Muscle layer of colon (tissue), 2 donors: ENCODE measurements around the gene SPAG6.

Experiments
- H3K27ac ChIP-seq: one replicate; pipeline ENCODE4 v1.7.0; 2013; ENCODE audit warnings: low read depth, mild to moderate bottlenecking, low read length, moderate library complexity
- H3K27me3 ChIP-seq, 2 donors: one replicate each; pipeline ENCODE4 v1.7.0; 2013; ENCODE audit warnings: low read length in 2 of 2, mild to moderate bottlenecking in 2 of 2; ENCODE audit not compliant: insufficient read depth in 2 of 2, control insufficient read depth in 1 of 2
- H3K36me3 ChIP-seq: one replicate; pipeline ENCODE4 v1.7.0; 2013; ENCODE audit warnings: mild to moderate bottlenecking, low read length; ENCODE audit not compliant: insufficient read depth
- H3K4me1 ChIP-seq: one replicate; pipeline ENCODE4 v1.7.0; 2013; ENCODE audit warnings: mild to moderate bottlenecking, low read length; ENCODE audit not compliant: insufficient read depth
- H3K4me3 ChIP-seq, 2 donors: one replicate each; pipeline ENCODE4 v1.7.0; 2013; ENCODE audit warnings: low read length in 2 of 2, low read depth in 1 of 2, mild to moderate bottlenecking in 1 of 2, moderate library complexity in 1 of 2
- H3K9ac ChIP-seq: one replicate; pipeline ENCODE4 v1.7.0; 2013; ENCODE audit warnings: low read length
- H3K9me3 ChIP-seq: one replicate; pipeline ENCODE4 v1.7.0; 2013; ENCODE audit warnings: mild to moderate bottlenecking, low read length
- donor health status: abdominal sarcoma.
- donor health status: Adenocarcinoma of cecum.

Gene SPAG6

GRCh38 chr10:22316286-22317075 is 28.8 kb upstream of the SPAG6 start, which contains the start of gene COMMD3:
Gene COMMD3 (plus strand): TSS chr10:22316388. CDS start chr10:22316418, 30 bp downstream.
- H3K27me3 ChIP-seq = no peaks in the 10 kb centered on the region
- no peaks in the 10 kb centered on the region for H3K9me3 ChIP-seq
- peak within 1 kb of the TSS; percentile 87 to 98 for H3K4me3 ChIP-seq
- peak within 1 kb of the TSS; percentile 98 for H3K9ac ChIP-seq
- peak within 1 kb of the TSS; percentile 98 for H3K27ac ChIP-seq
- H3K4me1 ChIP-seq = peaks cover 37% of the 10 kb centered on the region
- no peaks in the 10 kb centered on the region for H3K36me3 ChIP-seq

GRCh38 chr10:22317076-22317370 is 28.3 kb upstream of the SPAG6 start:
- peaks cover 37% of the 10 kb centered on the region for H3K4me1 ChIP-seq
- H3K9ac ChIP-seq = peak overlapping the region; percentile 98
- H3K9me3 ChIP-seq = no peaks in the 10 kb centered on the region
- H3K36me3 ChIP-seq = no peaks in the 10 kb centered on the region
- peak overlapping the region; percentile 98 for H3K27ac ChIP-seq
- no peaks in the 10 kb centered on the region for H3K27me3 ChIP-seq
- peak overlapping the region; percentile 75 to 98 for H3K4me3 ChIP-seq

- Histone ChIP-seq H3K27me3 (peaks cover 0 to 3% of the 10 kb centered on the region in 2 donors), H3K4me3 (no peak overlapping the region), H3K4me1 (peaks cover 45% of the 10 kb centered on the region), H3K27ac (no peak overlapping the region), H3K9ac (no peak overlapping the region), H3K9me3 (no peaks in the 10 kb centered on the region), H3K36me3 (no peaks in the 10 kb centered on the region)
Measured at GRCh38 chr10:22317771-22318565, 27.3 kb upstream of the SPAG6 start.

- Histone ChIP-seq H3K4me1 (peaks cover 53% of the 10 kb centered on the region), H3K9ac (no peak overlapping the region), H3K4me3 (no peak overlapping the region), H3K36me3 (no peaks in the 10 kb centered on the region), H3K27me3 (peaks cover 0 to 7% of the 10 kb centered on the region in 2 donors), H3K27ac (no peak overlapping the region), H3K9me3 (no peaks in the 10 kb centered on the region)
Measured at GRCh38 chr10:22318772-22319171, 26.5 kb upstream of the SPAG6 start.

GRCh38 chr10:22319547-22319979 is 25.7 kb upstream of the SPAG6 start:
- Histone ChIP-seq H3K9me3 (no peaks in the 10 kb centered on the region), H3K4me1 (peaks cover 61% of the 10 kb centered on the region), H3K27me3 (peaks cover 0 to 7% of the 10 kb centered on the region in 2 donors), H3K9ac (peak overlapping the region; percentile 58), H3K36me3 (no peaks in the 10 kb centered on the region), H3K27ac (peak overlapping the region; percentile 87), H3K4me3 (peak overlapping the region in 1 of 2 donors; percentile 53)

- H3K36me3 ChIP-seq = no peaks in the 10 kb centered on the region
- H3K9ac ChIP-seq = peak overlapping the region; percentile 58
- H3K27me3 ChIP-seq = peaks cover 0 to 7% of the 10 kb centered on the region in 2 donors
- H3K4me3 ChIP-seq = peak overlapping the region; percentile 28 to 53
- no peaks in the 10 kb centered on the region for H3K9me3 ChIP-seq
- H3K27ac ChIP-seq = peak overlapping the region; percentile 87
- H3K4me1 ChIP-seq = peaks cover 64% of the 10 kb centered on the region
Measured at GRCh38 chr10:22319980-22320558, 25.2 kb upstream of the SPAG6 start.

GRCh38 chr10:22320591-22321155 is 24.6 kb upstream of the SPAG6 start, which contains the start of gene BMI1:
Gene BMI1 (plus strand): TSS chr10:22321099. CDS start chr10:22326450, 5,351 bp downstream.
- peak within 1 kb of the TSS; percentile 58 for H3K9ac ChIP-seq
- H3K27ac ChIP-seq = peak within 1 kb of the TSS; percentile 96
- H3K27me3 ChIP-seq = peaks cover 0 to 7% of the 10 kb centered on the region in 2 donors
- H3K4me3 ChIP-seq = peak within 1 kb of the TSS; percentile 70 to 89
- no peaks in the 10 kb centered on the region for H3K9me3 ChIP-seq
- H3K4me1 ChIP-seq = peaks cover 59% of the 10 kb centered on the region
- H3K36me3 ChIP-seq = no peaks in the 10 kb centered on the region

- H3K4me1 ChIP-seq = peaks cover 65% of the 10 kb centered on the region
- peaks cover 0 to 7% of the 10 kb centered on the region in 2 donors for H3K27me3 ChIP-seq
- peak overlapping the region; percentile 96 for H3K27ac ChIP-seq
- H3K9ac ChIP-seq = no peak overlapping the region
- no peaks in the 10 kb centered on the region for H3K36me3 ChIP-seq
- H3K4me3 ChIP-seq = peak overlapping the region; percentile 62 to 70
- no peaks in the 10 kb centered on the region for H3K9me3 ChIP-seq
Measured at GRCh38 chr10:22321156-22321923, 24.0 kb upstream of the SPAG6 start.

GRCh38 chr10:22321924-22322640 is 23.2 kb upstream of the SPAG6 start:
- no peaks in the 10 kb centered on the region for H3K9me3 ChIP-seq
- no peak overlapping the region for H3K9ac ChIP-seq
- H3K36me3 ChIP-seq = peaks cover 4% of the 10 kb centered on the region
- H3K27me3 ChIP-seq = peaks cover 0 to 7% of the 10 kb centered on the region in 2 donors
- H3K4me3 ChIP-seq = peak overlapping the region; percentile 57 to 89
- H3K27ac ChIP-seq = no peak overlapping the region
- peaks cover 64% of the 10 kb centered on the region for H3K4me1 ChIP-seq

- H3K4me1 ChIP-seq = peaks cover 58% of the 10 kb centered on the region
- no peaks in the 10 kb centered on the region for H3K9me3 ChIP-seq
Measured at GRCh38 chr10:22322641-22323160, 22.6 kb upstream of the SPAG6 start.

More at GRCh38 chr10:22322641-22323160, 22.6 kb upstream of the SPAG6 start:
- Histone ChIP-seq H3K27me3 (peaks cover 0 to 7% of the 10 kb centered on the region in 2 donors), H3K27ac (no peak overlapping the region), H3K4me3 (peak overlapping the region; percentile 57 to 89), H3K9ac (no peak overlapping the region), H3K36me3 (peaks cover 4% of the 10 kb centered on the region)
